Right lobe of liver (tissue), 4 donors: ENCODE results near the gene SPINK1.

Experiments used
- CTCF ChIP-seq, 4 donors: fragments of 200-600 bp in 3 of 4; fragments of 450-650 bp in 1 of 4; IDR thresholded peaks; one replicate each; pipeline versions ENCODE4 v1.5.1 to v1.8.0; 2016 to 2022; ENCODE audit warnings: antibody characterized with exemption in 4 of 4, mild to moderate bottlenecking in 2 of 4
- POLR2A ChIP-seq: fragments of 450-650 bp; IDR thresholded peaks from one replicate; pipeline ENCODE4 v1.6.1; 2017; ENCODE audit warnings: antibody characterized with exemption, mild to moderate bottlenecking
- donor health status: DM: no; HTN: no; CAD: no.
- donor health status: DM: no; HTN: no; CAD: no.
- donor health status: DM: no; HTN: yes; CAD: no.

- TF ChIP-seq CTCF (IDR thresholded peaks at IDR 0.05), result no peak
- TF ChIP-seq POLR2A, result no peak
Observed at GRCh38 chr5:147858565-147858964, 27.1 kb upstream of the SPINK1 start.
